Measurements from ENCODE around the gene ALX3.

The ALX3 gene

GRCh38 chr1:110064576-110065337 is 5.7 kb downstream of the ALX3 start:
- ATAC-seq: no peak

GRCh38 chr1:110063781-110064180 is 6.7 kb downstream of the ALX3 start:
- ATAC-seq: no peak

- no peak for ATAC-seq
These were observed 7.9 kb downstream of the ALX3 start for GRCh38 chr1:110062612-110063011.

- ATAC-seq: no peak
These were observed 9.1 kb downstream of the ALX3 start for GRCh38 chr1:110061341-110061740.

GRCh38 chr1:110060662-110061060 is 9.8 kb downstream of the ALX3 start:
- ATAC-seq: no peak

- peak; percentile 77 to 79 for ATAC-seq
These were observed 10.3 kb downstream of the ALX3 start for GRCh38 chr1:110060034-110060661.

GRCh38 chr1:110059133-110059863 is 11.2 kb downstream of the ALX3 start:
- ATAC-seq: no peak

GRCh38 chr1:110058591-110058990 is 11.9 kb downstream of the ALX3 start:
- no peak for ATAC-seq

GRCh38 chr1:110057963-110058518 is 12.4 kb downstream of the ALX3 start:
- no peak for ATAC-seq

- ATAC-seq: no peak
These were observed 13.7 kb downstream of the ALX3 start for GRCh38 chr1:110056776-110057175.

- ATAC-seq: no peak
These were observed 14.2 kb downstream of the ALX3 start for GRCh38 chr1:110056285-110056683.

GRCh38 chr1:110055493-110056284 is 14.8 kb downstream of the ALX3 start:
- no peak for ATAC-seq

GRCh38 chr1:110053552-110054428 is 16.7 kb downstream of the ALX3 start:
- peak; percentile 68 to 84 for ATAC-seq

GRCh38 chr1:110051262-110051648 is 19.2 kb downstream of the ALX3 start:
- ATAC-seq: no peak

GRCh38 chr1:110050602-110051261 is 19.7 kb downstream of the ALX3 start:
- peak in 1 of 2 donors; percentile 17 for ATAC-seq

- no peak for ATAC-seq
These were observed 20.5 kb downstream of the ALX3 start for GRCh38 chr1:110049801-110050601.

GRCh38 chr1:110048923-110049601 is 21.4 kb downstream of the ALX3 start:
- no peak for ATAC-seq

- no peak for ATAC-seq
These were observed 22.2 kb downstream of the ALX3 start for GRCh38 chr1:110048240-110048639.

GRCh38 chr1:110047463-110047862 is 23.0 kb downstream of the ALX3 start:
- no peak for ATAC-seq

- no peak for ATAC-seq
These were observed 27.5 kb downstream of the ALX3 start for GRCh38 chr1:110043016-110043415.

Data from activated CD4-positive, CD25-positive, alpha-beta regulatory T cell treated with anti-CD3 and anti-CD28 coated beads, Interleukin-2, amount 50 U/mL, for 24 hours (primary cell).